Endothelial cell of coronary artery (primary cell): ENCODE data around the gene NEXMIF. TPM values are rescaled to one million over a fixed set of nuclear protein-coding genes. Genes with fewer than 3 reads are reported as not detected.

Experiments used
- total RNA-seq: library from RNA; depleted of rRNA; stranded (reverse); fragments of >200 nt; gene quantifications from 2 replicates; pipeline ENCODE4 v1.2.3, GENCODE V29; 2014

NEXMIF gene
- total RNA-seq, result not detected in 2 replicates

GRCh38 chrX:74925225-74926088, at the start of gene NEXMIF:
Gene NEXMIF, minus strand, starts transcription at chrX:74925452.

Other genes with a start within 250 kb of the NEXMIF start
- 21.5 and 27.6 TPM in 2 replicates for gene ABCB7, start 230.8 kb upstream of the NEXMIF start, total RNA-seq